Tibial nerve (tissue), 4 donors: ENCODE data around the gene AUTS2.

Experiments used
- EP300 ChIP-seq, 2 donors: sonication (generic); formaldehyde crosslinking; IDR thresholded peaks; one replicate each; pipeline ENCODE4 v1.6.1; 2017; ENCODE audit warnings: antibody characterized with exemption in 2 of 2, mild to moderate bottlenecking in 1 of 2
- POLR2A ChIP-seq, 2 donors: fragments of 450-650 bp; IDR thresholded peaks; one replicate each; pipeline ENCODE4 v1.6.1; 2017; ENCODE audit warnings: antibody characterized with exemption in 2 of 2, mild to moderate bottlenecking in 2 of 2, moderate library complexity in 2 of 2
- TF ChIP-seq, protein P1 (sequence below), 5 experiments: fragments of 200-600 bp in 3 of 5; fragments of 450-650 bp in 2 of 5; sonication (generic) in 3 of 5; IDR thresholded peaks; one replicate each; pipeline ENCODE4 v1.5.1; 2016 to 2019; ENCODE audit warnings: antibody characterized with exemption in 5 of 5, mild to moderate bottlenecking in 3 of 5, moderate library complexity in 2 of 5

DNA sequence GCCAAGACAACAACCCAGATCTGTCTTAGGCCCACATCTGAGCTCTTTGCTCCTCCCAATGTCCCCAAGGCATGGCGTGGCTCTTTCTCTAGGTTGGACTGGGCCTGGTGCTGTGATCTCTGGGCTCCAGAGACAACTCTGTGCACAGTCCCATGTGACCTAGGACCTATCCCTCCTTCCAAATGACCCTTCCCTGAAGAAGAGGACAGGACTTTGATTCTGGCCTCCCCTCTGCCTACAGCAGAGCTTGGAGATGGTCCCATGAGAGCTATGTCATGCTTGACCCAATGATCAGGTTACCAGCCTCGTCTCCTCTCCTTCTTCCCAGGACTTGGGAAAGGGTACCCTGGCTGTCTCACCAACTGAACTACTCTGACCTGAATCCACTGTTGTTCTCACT, 1237.4 kb downstream of the AUTS2 start:
- TF ChIP-seq, protein P1, sequence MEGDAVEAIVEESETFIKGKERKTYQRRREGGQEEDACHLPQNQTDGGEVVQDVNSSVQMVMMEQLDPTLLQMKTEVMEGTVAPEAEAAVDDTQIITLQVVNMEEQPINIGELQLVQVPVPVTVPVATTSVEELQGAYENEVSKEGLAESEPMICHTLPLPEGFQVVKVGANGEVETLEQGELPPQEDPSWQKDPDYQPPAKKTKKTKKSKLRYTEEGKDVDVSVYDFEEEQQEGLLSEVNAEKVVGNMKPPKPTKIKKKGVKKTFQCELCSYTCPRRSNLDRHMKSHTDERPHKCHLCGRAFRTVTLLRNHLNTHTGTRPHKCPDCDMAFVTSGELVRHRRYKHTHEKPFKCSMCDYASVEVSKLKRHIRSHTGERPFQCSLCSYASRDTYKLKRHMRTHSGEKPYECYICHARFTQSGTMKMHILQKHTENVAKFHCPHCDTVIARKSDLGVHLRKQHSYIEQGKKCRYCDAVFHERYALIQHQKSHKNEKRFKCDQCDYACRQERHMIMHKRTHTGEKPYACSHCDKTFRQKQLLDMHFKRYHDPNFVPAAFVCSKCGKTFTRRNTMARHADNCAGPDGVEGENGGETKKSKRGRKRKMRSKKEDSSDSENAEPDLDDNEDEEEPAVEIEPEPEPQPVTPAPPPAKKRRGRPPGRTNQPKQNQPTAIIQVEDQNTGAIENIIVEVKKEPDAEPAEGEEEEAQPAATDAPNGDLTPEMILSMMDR (IDR thresholded peaks at IDR 0.05) = no peak
- no peak for TF ChIP-seq POLR2A (IDR thresholded peaks at IDR 0.05)
- TF ChIP-seq EP300 (IDR thresholded peaks at IDR 0.05) = no peak
